Stimulated activated CD4-positive, alpha-beta T cell treated with anti-CD3 and anti-CD28 coated beads, Interleukin-1b, Interleukin-23, amount 100 ng/mL, for 24 hours (primary cell): ENCODE measurements around the gene SORCS1.
"Not testable (repeated sequence)": the region's sequence is repeated elsewhere in the genome, so short reads cannot be mapped to it uniquely, and the experiment has no call there.

Experiments
- DNase-seq, 4 experiments: peaks; one replicate each; pipeline ENCODE4 v3.0.0-alpha.2; 2020; ENCODE audit warnings: low read depth in 4 of 4, low spot score in 1 of 4

The SORCS1 gene

DNA sequence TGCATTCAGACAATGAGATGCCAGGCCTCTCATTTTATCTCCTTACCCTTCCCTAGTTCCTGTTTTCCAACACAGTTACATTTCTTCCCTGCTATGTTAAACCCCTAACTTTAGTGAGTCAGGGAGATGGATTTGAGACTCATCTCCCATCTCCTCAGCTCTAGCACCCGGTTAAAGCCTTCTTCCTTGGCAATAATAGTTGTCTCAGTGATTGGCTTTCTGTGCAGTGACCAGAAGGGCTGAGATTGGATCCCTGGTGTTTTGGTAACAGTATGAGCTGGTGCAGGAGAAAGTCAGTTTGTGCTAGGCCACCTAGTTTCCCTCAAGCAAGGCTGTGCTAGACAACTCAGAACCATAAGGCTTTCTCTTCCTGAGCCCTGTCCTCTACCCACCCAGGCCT lies 212.5 kb downstream of the SORCS1 start:
- no peak for DNase-seq

DNA sequence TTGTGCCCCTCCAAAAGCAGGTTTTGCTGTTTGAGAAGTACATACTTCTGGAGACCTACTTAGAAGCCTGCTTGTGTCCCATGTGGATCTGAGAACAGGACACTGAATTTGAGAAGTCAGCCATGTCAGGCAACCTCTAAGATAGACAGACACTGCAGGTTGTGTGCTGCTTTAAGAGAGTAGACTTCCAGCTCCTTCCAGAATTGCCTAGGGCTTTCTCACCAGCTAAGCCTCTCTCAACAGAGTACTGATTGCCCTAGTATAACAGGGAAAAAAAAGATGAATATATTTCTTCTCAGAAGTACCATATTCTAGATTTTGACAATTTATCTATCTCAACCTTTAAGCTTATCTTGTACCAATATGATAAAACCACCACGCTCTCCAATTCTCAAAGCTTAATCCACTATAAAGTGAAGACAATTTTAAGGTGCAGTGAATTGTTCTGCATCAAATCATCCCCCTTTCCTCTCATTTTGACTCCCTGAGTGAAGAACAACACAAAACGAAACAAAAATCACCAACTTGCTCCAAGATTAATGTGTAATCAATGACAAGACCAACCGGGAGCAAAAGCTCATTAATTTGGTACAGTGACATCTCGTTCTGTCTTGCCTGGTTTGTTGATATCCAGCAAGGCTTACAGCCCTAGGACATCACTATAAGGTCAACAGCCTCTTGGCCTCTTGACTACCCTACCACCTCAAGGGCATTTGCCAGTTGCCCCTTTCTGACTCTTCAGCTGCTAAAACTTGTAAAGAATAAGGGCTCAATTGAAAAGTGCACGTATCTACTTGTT lies 214.6 kb downstream of the SORCS1 start:
- no peak for DNase-seq

DNA sequence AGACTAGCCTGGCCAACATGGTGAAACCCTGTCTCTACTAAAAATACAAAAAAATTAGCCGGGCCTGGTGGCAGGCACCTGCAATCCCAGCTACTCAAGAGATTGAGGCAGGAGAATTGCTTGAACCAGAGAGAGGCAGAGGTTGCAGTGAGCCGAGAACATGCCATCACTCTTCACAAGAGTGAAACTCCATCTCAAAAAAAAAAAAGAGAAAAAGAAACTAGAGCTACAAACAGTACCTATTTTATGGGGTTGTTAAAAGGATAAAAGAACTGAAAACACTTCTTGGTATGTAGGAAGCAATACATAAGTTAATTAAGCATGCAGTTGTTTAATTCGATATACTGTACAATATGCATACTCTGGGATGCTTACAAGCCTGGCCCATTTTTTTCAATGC lies 216.9 kb downstream of the SORCS1 start:
- no peak for DNase-seq

DNA sequence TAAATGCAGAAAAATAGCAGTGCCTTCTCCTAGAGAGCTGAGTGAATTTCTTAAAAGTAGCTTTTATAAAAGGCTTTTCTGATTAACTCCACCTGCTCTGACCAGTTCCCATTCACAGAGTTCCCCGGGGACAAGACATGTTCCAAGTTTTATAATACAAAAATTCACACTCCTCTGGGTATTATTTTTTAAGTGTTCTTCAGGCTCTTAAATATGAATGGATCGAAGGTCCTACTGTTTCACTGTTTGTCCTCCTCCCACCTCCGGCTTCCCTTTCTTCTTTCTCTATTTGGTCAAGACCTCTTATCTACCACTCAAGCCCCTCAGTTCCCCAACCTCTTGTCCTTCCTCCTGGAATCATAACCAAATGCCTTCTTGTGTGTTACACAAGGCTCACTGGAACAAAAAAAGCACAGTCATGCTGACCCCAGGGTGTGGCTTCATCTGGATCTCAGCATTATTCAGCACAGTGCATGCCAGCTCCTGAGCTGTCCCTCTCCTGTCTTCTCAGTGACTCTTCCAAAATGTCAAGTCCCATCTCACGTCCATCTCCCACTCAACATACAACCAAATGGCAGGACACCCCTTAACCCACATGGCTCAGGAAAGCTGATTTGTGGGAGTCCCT lies 222.4 kb downstream of the SORCS1 start:
- DNase-seq: no peak

DNA sequence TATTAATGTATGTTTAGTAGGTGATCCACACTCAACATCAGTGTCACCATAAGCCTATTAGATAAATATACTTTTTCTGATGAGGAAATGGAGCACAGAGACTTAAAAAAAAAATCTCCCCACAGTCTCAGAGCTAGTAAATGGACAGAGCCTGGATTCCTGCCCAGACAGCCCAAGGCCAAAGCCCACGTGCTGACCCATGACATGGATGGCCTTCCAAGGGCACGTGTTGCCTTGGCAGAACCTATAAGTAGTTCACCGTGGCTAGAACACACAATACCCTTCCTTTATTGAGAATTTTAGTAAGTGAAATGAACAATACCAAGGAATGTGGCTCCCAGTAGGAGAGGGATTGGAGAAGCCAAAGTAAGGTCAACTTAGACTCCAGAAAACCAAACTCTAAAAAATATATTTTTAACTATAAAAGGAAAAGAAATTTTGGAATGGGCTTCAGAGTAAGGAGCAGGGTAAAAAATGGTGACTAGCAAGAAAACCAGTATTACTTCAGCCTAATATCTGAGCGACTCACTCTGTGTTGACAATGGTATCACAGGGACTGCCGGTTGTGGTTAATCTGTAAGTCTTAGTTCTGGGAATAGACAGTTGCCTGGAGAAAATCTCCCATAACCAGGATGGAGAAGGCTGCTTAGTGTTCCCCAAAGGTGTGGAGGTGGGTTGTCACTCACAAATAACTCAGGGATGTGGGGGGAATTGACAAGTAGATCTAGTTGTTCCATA lies 223.0 kb downstream of the SORCS1 start:
- DNase-seq: no peak

DNA sequence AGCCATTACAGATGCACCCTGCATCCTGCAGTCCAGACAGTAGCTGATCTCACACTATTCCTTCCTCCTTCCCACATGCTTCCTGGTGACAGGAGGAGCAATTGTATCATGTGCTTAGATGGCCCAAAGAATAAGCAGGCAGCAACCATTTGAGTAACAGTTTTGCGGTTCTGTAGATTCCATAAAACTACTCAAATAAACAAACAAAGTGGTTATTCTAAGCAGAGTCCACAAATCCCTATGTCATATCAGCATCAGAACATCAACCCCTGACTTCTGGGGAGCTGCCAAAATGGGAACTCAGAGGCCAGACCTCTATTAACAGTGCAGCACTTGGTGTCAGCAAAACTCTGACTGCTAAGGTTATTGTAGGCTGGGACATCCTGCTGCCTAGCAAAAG lies 226.0 kb downstream of the SORCS1 start:
- no peak for DNase-seq

DNA sequence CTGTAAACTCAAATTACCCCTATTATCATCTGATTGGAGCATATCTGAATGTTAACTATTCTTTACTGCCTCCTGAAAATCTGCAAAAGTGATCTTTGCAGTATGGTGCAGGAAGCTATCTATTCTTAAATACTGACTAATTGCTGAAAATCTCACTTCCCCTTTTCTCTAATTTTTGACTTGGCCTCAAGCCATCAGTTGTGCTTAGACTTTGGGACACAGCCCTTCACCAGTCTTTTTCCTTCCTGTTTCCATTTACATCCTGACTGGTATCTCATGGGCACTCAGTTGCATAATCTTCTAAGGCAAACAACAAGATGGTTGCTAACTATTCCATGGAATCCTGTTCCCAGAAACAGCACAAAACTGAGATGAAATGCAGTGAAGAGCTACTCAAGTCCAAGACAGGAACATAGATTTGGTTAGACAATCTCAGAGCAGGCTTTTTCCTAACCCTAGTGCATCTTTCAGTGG lies 228.5 kb downstream of the SORCS1 start:
- DNase-seq: no peak

DNA sequence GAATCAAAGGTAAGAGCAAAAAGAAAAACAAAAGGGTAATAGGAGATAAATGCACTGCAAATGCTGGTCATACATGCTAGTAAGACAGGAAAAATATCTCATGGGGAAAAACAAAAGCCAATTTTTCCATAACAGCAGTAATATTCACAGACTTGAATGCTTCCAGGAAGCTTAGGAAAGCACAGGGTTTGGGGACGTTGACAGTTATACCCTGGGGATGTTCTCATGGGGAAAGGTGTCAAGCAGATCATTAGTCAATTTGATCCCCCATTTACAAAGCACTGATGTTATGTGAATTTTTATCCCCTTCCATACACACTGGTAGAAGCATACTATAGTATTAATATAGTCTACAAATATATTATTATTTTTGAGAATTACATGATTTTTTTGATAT lies 232.7 kb downstream of the SORCS1 start:
- DNase-seq: no peak

DNA sequence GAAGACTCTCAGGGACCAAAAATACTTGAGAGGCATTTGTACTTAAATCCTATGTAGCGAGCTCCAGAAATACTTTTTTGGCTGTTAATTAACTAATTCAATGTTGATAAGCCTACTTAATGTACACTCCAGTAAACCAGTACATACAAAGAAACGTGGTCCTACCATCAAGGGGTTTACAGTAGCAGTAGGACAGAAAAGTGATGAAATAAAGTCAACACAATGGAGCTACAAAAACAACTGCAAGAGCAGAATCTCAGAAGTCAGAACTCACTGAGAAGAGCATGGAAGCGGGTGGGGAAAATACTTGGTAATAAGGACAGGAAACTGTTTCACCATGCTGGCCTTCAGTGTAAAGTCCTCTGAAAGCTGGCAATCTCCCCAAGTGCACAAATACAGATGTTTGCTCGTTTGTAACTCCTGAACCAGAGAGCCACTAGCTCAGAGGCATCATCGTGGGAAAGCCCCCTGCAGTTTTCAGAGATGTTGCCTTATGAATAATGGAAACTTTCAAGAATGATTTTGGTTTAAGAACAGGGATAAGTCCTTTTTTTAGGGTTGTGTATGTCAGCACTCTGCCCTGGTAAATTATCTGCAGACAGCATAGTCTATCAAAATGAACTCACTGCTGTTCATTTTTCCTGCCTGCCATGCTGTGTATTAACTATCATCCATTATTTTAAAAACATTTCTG lies 233.2 kb downstream of the SORCS1 start:
- DNase-seq: no peak

DNA sequence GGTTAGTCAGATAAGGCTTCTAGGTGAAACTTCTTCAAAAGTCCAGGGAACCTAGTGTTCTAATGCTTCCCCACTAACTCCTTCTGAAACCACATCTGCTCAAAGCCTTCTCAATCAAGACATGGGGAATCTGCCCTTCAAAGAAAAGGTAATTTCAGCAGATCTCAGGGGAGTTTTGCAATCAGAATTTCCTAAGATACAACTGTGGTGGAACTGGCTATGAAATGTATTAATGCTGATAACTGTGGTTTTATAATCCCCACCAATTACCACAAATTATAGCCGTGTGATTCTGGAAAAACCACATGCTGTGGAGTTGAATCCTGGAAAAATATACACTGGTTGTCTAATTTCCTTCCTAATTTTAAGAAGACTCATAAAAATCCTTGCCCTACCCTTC lies 233.8 kb downstream of the SORCS1 start:
- no peak for DNase-seq

DNA sequence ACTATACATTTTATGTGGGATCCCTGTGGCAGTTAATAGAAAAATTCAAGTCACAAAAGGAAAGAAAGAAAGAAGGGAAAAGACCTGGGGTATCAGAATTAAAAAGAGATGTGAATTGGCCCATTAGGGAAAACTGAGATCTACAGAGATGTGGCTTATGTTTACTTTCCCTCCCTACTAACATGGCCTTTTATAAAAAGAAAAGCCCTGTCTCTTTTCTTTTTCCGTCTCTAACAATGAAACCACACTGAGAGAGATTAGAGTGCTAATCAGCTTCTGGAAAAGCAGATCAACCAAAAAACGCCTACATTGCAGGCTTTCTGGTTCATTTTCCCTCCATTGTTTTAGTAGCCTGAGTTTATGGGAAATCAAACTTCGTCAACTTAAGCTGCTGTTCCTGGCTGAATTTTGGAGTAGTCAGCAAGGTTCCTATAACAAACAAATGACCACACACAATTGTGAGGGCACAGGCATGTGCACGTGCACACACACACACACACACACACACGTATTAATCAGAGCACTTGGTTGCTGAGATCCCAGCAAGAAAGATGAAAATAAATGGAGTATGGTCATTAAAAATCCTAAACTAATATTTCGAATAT lies 235.1 kb downstream of the SORCS1 start:
- DNase-seq: no peak

DNA sequence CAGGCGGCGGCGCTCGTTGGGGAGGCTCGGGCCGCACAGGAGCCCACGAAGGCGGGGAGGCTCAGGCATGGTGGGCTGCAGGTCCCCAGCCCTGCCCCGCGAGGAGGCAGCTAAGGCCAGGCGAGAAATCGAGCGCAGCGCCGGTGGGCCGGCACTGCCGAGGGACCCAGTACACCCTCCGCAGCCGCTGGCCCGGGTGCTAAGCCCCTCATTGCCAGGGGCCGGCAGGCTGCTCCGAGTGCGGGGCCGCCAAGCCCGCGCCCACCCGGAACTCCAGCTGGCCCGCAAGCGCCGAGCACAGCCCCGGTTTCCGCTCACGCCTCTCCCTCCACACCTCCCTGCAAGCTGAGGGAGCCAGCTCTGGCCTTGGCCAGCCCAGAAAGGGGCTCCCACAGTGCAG lies 236.4 kb downstream of the SORCS1 start:
- DNase-seq: not testable (repeated sequence)

DNA sequence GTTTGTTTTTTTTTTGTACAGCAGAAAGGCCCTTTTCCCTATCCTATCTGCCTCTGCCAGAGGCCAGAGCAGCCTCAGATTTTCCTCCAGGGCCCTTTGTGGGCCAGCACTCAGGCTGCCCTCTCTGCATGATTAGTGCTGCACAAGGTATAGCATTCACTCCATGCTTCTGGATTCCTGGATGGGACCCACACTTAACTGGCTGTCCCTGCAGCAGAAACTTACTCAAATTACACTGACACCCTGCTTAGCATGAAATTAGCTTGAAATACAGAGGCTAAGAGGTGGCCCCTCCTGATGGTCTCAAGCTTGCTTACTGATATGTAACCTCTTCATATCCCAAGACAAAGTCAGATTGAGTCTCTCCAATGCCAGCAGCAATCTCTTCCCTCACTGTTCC lies 239.3 kb downstream of the SORCS1 start:
- no peak for DNase-seq

DNA sequence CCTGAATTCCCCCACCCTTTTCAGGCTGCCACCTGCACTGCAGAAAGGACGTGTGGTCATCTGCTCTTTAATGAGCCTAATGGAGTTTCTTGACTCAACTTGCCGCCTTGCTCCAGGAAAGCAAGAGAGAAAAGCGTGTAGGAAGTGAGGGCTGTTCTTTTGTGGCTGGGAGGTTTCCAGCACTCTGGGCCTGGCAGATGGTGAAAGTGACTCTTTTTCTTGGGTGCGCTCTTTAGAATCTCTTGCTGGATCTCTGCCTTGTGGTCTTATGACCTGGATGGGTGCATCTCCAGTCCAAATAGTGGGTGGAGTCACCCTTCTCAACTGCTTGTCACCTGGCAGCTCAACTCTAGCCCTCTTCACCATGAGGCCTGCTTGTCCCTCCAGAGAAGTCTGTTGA lies 244.0 kb downstream of the SORCS1 start:
- DNase-seq: no peak

DNA sequence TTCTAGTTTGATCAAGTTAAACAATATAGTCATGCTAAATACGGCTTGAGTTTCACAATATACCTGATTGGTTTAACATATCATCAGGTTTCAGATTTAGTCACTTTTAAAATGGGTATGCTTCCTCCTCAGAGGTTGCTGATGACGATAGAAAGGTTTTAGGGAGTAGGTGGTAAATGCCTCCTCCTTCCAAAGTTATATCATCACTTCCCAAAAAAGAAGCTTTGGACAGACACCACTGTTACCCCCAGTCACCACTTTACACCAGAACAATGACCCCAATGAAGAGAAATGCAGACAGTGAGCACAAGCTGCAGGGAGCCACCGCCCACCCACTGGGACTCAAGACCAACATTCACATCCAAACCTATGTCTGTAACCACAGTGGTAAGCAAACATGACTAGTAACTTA lies 244.6 kb downstream of the SORCS1 start:
- no peak for DNase-seq

DNA sequence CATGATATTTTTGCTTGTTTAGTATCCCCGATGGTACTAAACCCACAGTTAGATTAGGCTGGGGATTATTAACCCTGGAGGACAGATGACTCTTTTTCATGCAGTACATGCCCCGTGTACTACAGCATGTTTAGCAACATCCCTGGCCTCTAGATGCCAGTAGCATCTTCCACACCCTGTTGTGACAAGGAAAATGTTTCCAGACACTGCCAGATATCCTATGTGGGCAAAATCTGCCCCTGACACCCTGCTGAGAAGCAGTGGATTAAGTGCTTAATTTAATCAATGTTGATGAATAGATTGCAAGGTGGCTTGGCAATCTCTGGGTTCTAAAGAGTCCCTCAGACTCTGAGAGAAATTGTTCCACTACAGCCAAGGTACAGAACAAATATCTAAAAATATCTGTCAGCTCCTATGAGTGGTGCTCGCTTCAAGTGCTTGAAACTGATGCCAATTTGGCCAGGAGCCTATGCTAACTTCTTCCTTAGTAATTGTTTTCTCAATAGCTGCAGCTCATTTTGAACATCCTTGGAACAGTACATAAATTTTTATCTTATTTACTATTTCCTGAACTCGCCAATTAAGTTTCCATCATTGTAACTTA lies 247.0 kb downstream of the SORCS1 start:
- DNase-seq: no peak

DNA sequence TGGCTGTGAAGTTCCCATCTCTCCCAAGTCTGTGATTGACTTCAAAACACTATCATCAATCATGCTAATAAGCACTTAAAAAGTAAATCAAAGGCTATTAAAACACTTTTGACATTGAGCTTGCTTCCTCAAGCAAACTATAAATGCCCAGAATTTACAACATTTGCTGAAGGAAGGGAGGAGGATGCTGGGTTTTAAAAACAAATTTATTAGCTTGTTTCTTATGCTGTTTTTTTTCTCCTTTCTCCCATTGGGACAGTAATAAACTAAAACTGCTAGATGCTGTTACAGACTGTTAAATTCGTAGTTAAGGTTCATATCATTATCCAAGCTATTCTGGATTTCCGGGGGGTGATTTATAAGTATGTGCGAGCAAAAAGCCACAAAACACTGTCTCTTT lies 250.5 kb downstream of the SORCS1 start:
- no peak for DNase-seq

DNA sequence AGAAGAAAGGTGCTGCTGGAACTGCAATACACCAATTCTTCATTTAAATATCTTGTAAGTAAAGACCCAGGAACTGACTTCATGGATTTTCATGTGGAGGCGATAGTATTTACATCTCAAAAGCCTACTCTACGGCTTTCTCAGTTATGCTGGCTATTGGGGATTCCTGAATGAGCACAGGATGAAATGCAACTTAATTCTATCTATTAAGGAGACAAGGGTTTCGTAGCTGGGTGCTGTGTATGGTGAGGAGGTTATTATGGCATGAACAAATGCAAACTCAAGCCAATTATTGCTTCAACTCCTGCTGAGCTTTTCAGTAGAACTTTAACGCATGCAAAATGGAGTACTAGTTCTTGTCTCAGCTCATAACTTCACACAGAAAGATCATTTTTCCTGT lies 251.2 kb downstream of the SORCS1 start:
- no peak for DNase-seq

DNA sequence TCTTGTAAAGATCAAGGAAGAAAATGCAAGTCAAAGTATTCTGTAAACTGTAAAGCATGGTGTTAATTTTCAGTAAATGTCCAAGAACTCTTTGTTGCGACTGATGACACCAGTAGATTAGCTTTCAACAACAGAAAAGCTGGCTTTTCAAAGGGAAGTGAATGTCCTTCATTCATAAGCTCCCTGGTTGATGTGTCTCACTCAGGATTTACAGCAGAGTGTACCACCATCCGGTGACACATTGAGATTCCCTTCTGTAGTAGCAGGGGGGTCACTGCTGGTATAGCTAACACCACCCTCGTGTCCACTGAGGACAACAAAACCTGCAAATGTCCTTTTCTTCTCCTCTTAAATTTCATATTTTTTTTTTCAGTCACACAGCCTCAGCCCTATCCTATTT lies 253.4 kb downstream of the SORCS1 start:
- DNase-seq: no peak

DNA sequence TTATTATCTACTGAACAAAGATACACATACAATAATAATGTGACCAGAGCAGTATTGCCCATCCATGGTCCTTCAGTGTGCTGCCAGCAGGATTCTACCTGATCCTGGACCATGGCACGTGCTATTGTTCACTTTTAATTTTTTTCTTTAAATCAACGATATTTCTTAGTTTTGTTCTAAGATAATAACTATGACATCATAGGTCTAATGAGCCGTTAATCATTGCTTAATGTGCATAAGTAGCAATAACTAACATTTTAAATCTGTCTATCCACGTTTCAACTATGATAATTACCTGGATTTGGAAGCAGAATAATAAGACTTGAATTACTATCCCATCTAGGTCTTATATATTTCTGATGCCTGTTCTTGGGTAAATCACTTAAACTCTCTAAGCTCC lies 253.8 kb downstream of the SORCS1 start:
- no peak for DNase-seq

DNA sequence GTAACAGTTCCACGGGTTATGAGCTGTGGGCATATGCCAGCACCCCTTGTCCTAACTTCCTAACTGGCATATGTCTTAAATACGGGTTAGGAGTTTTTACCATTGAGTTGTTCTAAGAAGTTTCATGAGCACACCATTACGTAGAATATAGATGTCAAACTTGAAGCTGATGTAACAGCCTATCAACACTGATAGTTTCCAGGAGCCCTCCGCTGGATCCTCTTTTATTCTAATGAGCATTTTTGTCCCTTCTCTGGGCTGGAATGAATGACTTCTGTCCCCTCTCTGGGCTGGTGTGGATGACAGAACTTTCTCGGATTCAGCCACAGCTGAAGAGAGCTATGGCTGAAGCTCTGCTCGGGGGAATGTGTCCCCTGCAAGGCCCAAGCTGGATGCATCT lies 256.3 kb downstream of the SORCS1 start:
- DNase-seq: no peak
